RWPE1 (cell line): ENCODE measurements around the gene ZCCHC2.

Experiments used
- CTCF ChIA-PET: fragments of 350-600 bp; sonication (Branson Sonifier 250); formaldehyde crosslinking; extraction: SDS; loops from one replicate; lab custom pipeline; 2021; lab: Yijun Ruan, JAX
- POLR2A ChIA-PET: fragments of 400-600 bp; formaldehyde crosslinking; extraction: SDS; loops from one replicate; lab custom pipeline; 2020; ENCODE audit warnings: antibody characterized with exemption; ENCODE audit not compliant: low non-redundant PET; lab: Yijun Ruan, JAX
- DNase-seq: peaks from one replicate; pipeline ENCODE4 v3.0.0; 2012; ENCODE audit warnings: low spot score
- H3K27ac ChIP-seq: fragments of 450-650 bp; 2 replicates; pipeline ENCODE4 v1.5.1; 2017
- TF ChIP-seq, protein P1 (sequence below): fragments of 450-650 bp; conservative IDR thresholded peaks from 2 replicates; pipeline ENCODE4 v1.5.1; 2017; ENCODE audit warnings: low read depth, mild to moderate bottlenecking

The ZCCHC2 gene

DNA sequence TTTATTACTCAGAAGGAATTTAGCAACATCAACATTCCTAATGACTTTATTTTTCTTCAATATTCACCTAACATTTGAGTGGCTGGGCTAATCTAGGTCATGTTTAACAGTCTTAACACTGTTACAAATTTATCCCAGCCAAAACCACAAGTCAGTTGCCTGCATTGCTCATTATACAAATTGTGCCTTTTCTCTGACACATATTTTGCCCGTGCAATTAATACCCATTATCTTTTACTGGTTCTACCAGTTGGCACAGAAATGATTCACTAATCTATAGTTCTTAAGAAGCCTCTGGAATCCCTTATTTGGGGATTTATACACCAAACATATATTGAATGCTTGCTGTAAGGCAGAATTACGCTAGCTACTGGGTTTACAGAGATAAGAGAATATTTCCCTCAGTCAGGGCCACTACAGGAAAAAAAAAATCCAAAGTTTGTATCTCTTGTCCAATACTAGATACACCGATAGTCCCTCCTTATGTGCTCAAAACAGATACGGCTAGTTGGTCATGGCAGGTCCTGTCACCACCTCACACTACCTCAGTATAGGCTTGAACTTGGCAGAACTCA, 46.3 kb downstream of the ZCCHC2 start:
- TF ChIP-seq, protein P1, sequence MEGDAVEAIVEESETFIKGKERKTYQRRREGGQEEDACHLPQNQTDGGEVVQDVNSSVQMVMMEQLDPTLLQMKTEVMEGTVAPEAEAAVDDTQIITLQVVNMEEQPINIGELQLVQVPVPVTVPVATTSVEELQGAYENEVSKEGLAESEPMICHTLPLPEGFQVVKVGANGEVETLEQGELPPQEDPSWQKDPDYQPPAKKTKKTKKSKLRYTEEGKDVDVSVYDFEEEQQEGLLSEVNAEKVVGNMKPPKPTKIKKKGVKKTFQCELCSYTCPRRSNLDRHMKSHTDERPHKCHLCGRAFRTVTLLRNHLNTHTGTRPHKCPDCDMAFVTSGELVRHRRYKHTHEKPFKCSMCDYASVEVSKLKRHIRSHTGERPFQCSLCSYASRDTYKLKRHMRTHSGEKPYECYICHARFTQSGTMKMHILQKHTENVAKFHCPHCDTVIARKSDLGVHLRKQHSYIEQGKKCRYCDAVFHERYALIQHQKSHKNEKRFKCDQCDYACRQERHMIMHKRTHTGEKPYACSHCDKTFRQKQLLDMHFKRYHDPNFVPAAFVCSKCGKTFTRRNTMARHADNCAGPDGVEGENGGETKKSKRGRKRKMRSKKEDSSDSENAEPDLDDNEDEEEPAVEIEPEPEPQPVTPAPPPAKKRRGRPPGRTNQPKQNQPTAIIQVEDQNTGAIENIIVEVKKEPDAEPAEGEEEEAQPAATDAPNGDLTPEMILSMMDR = no peak
- DNase-seq = no peak
- CTCF ChIA-PET = interaction anchor here (0.6 to 1.1 kb wide), 2 partner anchors 15 to 243 kb away, joined by 4 to 7 read pairs; no protein-coding TSS in a partner anchor
- H3K27ac ChIP-seq = no peak overlapping the region
- POLR2A ChIA-PET = no interaction called here

DNA sequence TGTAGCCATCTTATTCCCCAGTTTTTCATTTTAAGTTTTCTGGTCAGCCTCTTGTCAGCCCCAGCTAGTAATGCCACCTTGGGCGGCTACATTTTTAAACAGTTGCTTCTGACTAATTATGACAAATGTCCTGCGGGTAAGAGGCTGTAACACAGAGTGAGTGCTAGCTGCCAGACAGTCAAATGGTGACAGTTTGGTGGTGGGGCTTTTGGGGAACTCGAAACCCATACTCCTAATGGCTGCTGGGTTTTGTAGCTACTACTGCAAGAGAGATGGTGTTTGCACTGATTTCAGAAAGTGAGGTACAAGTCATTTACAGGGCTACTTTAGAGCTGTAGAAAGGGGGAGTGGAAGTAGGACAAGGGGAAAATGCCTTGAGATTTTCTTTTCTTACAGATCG, 48.2 kb downstream of the ZCCHC2 start:
- H3K27ac ChIP-seq = no peak overlapping the region
- no peak for DNase-seq
- CTCF ChIA-PET = no interaction called here
- POLR2A ChIA-PET = no interaction called here
- TF ChIP-seq, protein P1 = no peak

DNA sequence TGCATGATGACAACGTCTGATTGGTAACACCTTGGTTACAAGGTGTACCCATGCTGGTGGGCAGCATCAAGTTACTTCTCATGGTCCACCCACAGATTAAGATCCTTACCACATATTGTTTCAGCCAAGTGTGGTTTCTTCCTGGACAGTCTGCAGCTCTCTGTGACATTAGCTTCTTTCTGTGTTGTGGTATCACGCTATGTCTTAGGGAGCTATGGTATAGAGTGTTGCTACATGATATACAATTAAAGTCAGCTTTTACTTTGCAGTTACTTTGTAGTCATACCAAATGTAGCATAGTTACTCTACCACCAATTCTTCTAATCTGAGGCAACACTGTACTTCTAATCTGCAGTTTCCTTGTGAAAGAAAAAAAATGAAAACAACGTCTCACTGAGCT, 48.8 kb downstream of the ZCCHC2 start:
- POLR2A ChIA-PET = no interaction called here
- CTCF ChIA-PET = no interaction called here
- TF ChIP-seq, protein P1 = no peak
- DNase-seq = no peak
- no peak overlapping the region for H3K27ac ChIP-seq

DNA sequence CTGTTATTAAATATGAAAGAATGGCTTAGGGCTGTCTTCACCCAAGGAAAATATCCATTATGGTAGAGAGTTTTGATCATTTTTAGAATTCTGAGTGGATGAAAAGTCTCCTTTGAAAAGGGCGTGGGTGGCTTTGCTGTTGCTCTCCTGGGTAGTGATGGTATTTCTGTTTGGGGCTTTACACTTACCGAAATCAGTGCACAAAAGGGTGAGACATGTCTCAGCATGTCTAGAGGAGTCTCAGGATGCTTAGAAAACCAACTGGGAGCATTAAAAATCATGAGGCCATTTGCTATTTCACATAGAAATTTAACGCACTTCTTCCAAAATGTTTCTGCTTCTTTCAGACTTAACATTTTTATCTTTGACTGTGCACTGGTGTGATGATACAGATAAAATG, 49.6 kb downstream of the ZCCHC2 start:
- no peak overlapping the region for H3K27ac ChIP-seq
- ChIA-PET POLR2A (no interaction called here), CTCF (no interaction called here)
- DNase-seq = peak; percentile 22
- TF ChIP-seq, protein P1 = no peak

DNA sequence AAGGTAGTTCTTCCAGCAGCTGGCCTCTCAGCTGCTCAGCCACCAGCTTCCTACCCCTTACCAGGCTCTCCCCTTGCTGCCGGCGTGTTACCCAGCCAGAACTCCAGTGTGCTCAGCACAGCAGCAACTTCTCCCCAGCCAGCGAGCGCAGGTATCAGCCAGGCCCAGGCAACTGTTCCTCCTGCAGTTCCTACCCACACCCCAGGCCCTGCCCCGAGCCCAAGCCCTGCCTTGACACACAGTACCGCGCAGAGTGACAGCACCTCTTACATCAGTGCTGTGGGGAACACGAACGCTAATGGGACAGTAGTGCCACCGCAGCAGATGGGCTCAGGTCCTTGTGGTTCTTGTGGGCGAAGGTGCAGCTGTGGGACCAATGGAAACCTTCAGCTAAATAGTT, 52.0 kb downstream of the ZCCHC2 start:
- CTCF ChIA-PET = no interaction called here
- no peak overlapping the region for H3K27ac ChIP-seq
- POLR2A ChIA-PET = no interaction called here
- TF ChIP-seq, protein P1 = no peak
- no peak for DNase-seq

DNA sequence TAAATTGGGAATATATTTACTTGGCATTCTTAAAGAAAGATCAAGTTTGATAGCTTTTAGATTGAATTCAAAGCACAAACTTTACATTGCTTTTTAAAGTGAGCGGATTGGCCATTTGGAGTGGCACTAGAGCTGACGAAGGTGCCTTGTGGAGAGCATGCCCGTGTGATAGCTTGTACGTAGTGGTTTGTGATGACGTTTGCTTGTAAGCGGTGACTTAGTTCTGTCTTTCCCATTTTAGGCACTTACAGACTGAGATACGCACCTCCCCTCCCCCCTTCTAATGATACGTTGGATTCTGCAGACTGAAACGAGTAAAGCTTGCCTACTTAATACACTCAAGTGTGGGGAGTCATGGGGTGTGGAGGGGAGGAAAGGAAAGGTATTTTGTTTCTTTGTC, 53.4 kb downstream of the ZCCHC2 start:
- TF ChIP-seq, protein P1 = no peak
- ChIA-PET CTCF (no interaction called here), POLR2A (no interaction called here)
- no peak for DNase-seq
- no peak overlapping the region for H3K27ac ChIP-seq
